ENCODE data around the gene NHLRC2.

The NHLRC2 gene

GRCh38 chr10:113930482-113931057, 76.1 kb downstream of the NHLRC2 start:
- no peaks in the 10 kb centered on the region for H3K27me3 ChIP-seq (ENCODE audit: insufficient read depth, low read depth)
- H3K4me2 ChIP-seq: no peak overlapping the region
- no peak overlapping the region for H3K4me3 ChIP-seq (IDR thresholded peaks at IDR 0.05; ENCODE audit: insufficient read depth, low read depth, low read length)
- no peak for TF ChIP-seq CTCF (conservative IDR thresholded peaks at IDR 0.05; ENCODE audit: low read depth, low read length)
- H3K4me1 ChIP-seq (ENCODE audit: low read depth, poor library complexity, severe bottlenecking): no peaks in the 10 kb centered on the region
- H2AFZ ChIP-seq (ENCODE audit: low read depth): no peak overlapping the region
- H3K36me3 ChIP-seq (ENCODE audit: insufficient read depth): no peaks in the 10 kb centered on the region
- no peaks in the 10 kb centered on the region for H3K79me2 ChIP-seq (ENCODE audit: insufficient read depth, low read depth)
- H3K9ac ChIP-seq: no peak overlapping the region
- H3K27ac ChIP-seq: no peak overlapping the region
- no peaks in the 10 kb centered on the region for H4K20me1 ChIP-seq (ENCODE audit: insufficient read depth)

GRCh38 chr10:113932854-113933253, 78.4 kb downstream of the NHLRC2 start:
- H3K79me2 ChIP-seq (ENCODE audit: insufficient read depth, low read depth): no peaks in the 10 kb centered on the region
- H3K27me3 ChIP-seq (ENCODE audit: insufficient read depth, low read depth): no peaks in the 10 kb centered on the region
- no peak overlapping the region for H3K4me2 ChIP-seq
- no peak overlapping the region for H3K4me3 ChIP-seq (IDR thresholded peaks at IDR 0.05; ENCODE audit: insufficient read depth, low read depth, low read length)
- H3K4me1 ChIP-seq (ENCODE audit: low read depth, poor library complexity, severe bottlenecking): no peaks in the 10 kb centered on the region
- TF ChIP-seq CTCF (conservative IDR thresholded peaks at IDR 0.05; ENCODE audit: low read depth, low read length): no peak
- no peak overlapping the region for H3K9ac ChIP-seq
- H4K20me1 ChIP-seq (ENCODE audit: insufficient read depth): no peaks in the 10 kb centered on the region
- no peak overlapping the region for H2AFZ ChIP-seq (ENCODE audit: low read depth)
- no peaks in the 10 kb centered on the region for H3K36me3 ChIP-seq (ENCODE audit: insufficient read depth)
- H3K27ac ChIP-seq: no peak overlapping the region

- Histone ChIP-seq H2AFZ (ENCODE audit: low read depth) (no peak overlapping the region), H3K79me2 (ENCODE audit: insufficient read depth, low read depth) (no peaks in the 10 kb centered on the region), H4K20me1 (ENCODE audit: insufficient read depth) (no peaks in the 10 kb centered on the region), H3K27ac (no peak overlapping the region), H3K4me2 (no peak overlapping the region), H3K4me1 (ENCODE audit: low read depth, poor library complexity, severe bottlenecking) (no peaks in the 10 kb centered on the region), H3K36me3 (ENCODE audit: insufficient read depth) (no peaks in the 10 kb centered on the region), H3K27me3 (ENCODE audit: insufficient read depth, low read depth) (no peaks in the 10 kb centered on the region), H3K4me3 (IDR thresholded peaks at IDR 0.05; ENCODE audit: insufficient read depth, low read depth, low read length) (no peak overlapping the region), H3K9ac (no peak overlapping the region)
- no peak for TF ChIP-seq CTCF (conservative IDR thresholded peaks at IDR 0.05; ENCODE audit: low read depth, low read length)
Measured at GRCh38 chr10:113933894-113934532, 79.6 kb downstream of the NHLRC2 start.

- Histone ChIP-seq H3K36me3 (ENCODE audit: insufficient read depth) (no peaks in the 10 kb centered on the region), H3K9ac (no peak overlapping the region), H3K4me3 (IDR thresholded peaks at IDR 0.05; ENCODE audit: insufficient read depth, low read depth, low read length) (no peak overlapping the region), H3K4me2 (no peak overlapping the region), H3K79me2 (ENCODE audit: insufficient read depth, low read depth) (no peaks in the 10 kb centered on the region), H4K20me1 (ENCODE audit: insufficient read depth) (no peaks in the 10 kb centered on the region), H2AFZ (ENCODE audit: low read depth) (no peak overlapping the region), H3K4me1 (ENCODE audit: low read depth, poor library complexity, severe bottlenecking) (no peaks in the 10 kb centered on the region), H3K27me3 (ENCODE audit: insufficient read depth, low read depth) (no peaks in the 10 kb centered on the region), H3K27ac (no peak overlapping the region)
- no peak for TF ChIP-seq CTCF (conservative IDR thresholded peaks at IDR 0.05; ENCODE audit: low read depth, low read length)
Measured at GRCh38 chr10:113937258-113937657, 82.8 kb downstream of the NHLRC2 start.
